GM12878 (cell line): Measurements from ENCODE around the gene ACOT13. TPM values are rescaled to one million over a fixed set of nuclear protein-coding genes. Genes with fewer than 3 reads are reported as not detected.

Experiments used
- ATAC-seq: fragments of 200-7000 bp; cut with Tn5 transposase; 3 replicates; pipeline ENCODE4 v1.9.1; 2020; ENCODE audit warnings: mild to moderate bottlenecking, moderate library complexity
- BruUV-seq: library from RNA; stranded (reverse); fragments of 400-500 nt; replicated peaks from 2 replicates; lab custom pipeline; 2021; lab: Mats Ljungman, UMichigan
- CTCF ChIA-PET: fragments of 300-600 bp; sonication (Branson Sonifier 250); formaldehyde crosslinking; extraction: SDS; loops from one replicate; lab custom pipeline; 2021; ENCODE audit warnings: inconsistent platforms; lab: Yijun Ruan, JAX
- POLR2A ChIA-PET: fragments of 350-600 bp; formaldehyde crosslinking; extraction: SDS; loops from one replicate; lab custom pipeline; 2021; ENCODE audit warnings: inconsistent platforms; lab: Charles Lee
- RAD21 ChIA-PET: fragments of 300-600 bp; sonication (Branson Sonifier 250); formaldehyde crosslinking; loops from one replicate; lab custom pipeline; 2023; ENCODE audit warnings: antibody characterized with exemption; ENCODE audit not compliant: unreplicated experiment; lab: Charles Lee
- SMC1A ChIA-PET: fragments of 300-600 bp; sonication (Branson Sonifier 250); formaldehyde crosslinking; loops from one replicate; lab custom pipeline; 2023; ENCODE audit not compliant: unreplicated experiment, uncharacterized antibody; lab: Charles Lee
- DNase-seq: peaks from one replicate; pipeline ENCODE4 v3.0.0-alpha.2; 2011; ENCODE audit warnings: low read depth, low spot score
- FAIRE-seq: peaks from 3 replicates; lab custom pipeline; 2011; peaks lifted over from hg19 to GRCh38; lab: Jason Lieb, UNC
- H2AFZ ChIP-seq: 2 replicates; pipeline ENCODE4 v1.6.0; 2011; ENCODE audit warnings: low read depth, low read length, control low read depth; ENCODE audit not compliant: control insufficient read depth
- H3K27ac ChIP-seq: 2 replicates; pipeline ENCODE4 v1.5.1; 2011; ENCODE audit warnings: control low read depth; ENCODE audit not compliant: control insufficient read depth, insufficient read depth
- H3K27me3 ChIP-seq, 2 experiments: replicated peaks in 1 of 2; 2 replicates each; pipeline versions ENCODE4 v1.6.0 to v1.6.1; 2011; ENCODE audit warnings: low read length in 1 of 2; ENCODE audit not compliant: control insufficient read depth in 2 of 2, insufficient read depth in 2 of 2
- H3K36me3 ChIP-seq, 2 experiments: 2 replicates each; pipeline ENCODE4 v1.5.1; 2011; ENCODE audit warnings: low read length in 1 of 2; ENCODE audit not compliant: control insufficient read depth in 2 of 2, insufficient read depth in 2 of 2
- H3K4me1 ChIP-seq: 2 replicates; pipeline ENCODE4 v1.6.1; 2011; ENCODE audit warnings: mild to moderate bottlenecking, low read length, moderate library complexity, mixed read lengths; ENCODE audit not compliant: control insufficient read depth, insufficient read depth
- H3K4me2 ChIP-seq: 2 replicates; pipeline ENCODE4 v1.6.0; 2011; ENCODE audit warnings: control low read depth; ENCODE audit not compliant: control insufficient read depth, insufficient read depth
- H3K4me3 ChIP-seq: fragments of 200-600 bp; sonication (generic); 2 replicates; pipeline ENCODE4 v1.5.1; 2016
- H3K79me2 ChIP-seq: 2 replicates; pipeline ENCODE4 v1.6.0; 2011; ENCODE audit warnings: low read length; ENCODE audit not compliant: control insufficient read depth, insufficient read depth
- H3K9ac ChIP-seq: 2 replicates; pipeline ENCODE4 v1.8.0; 2011; ENCODE audit warnings: low read length, control low read depth, mixed read lengths; ENCODE audit not compliant: control insufficient read depth, insufficient read depth
- H3K9me3 ChIP-seq: replicated peaks from 3 replicates; pipeline ENCODE4 v1.5.1; 2011; ENCODE audit warnings: mild to moderate bottlenecking, low read length; ENCODE audit not compliant: control insufficient read depth, insufficient read depth
- H4K20me1 ChIP-seq: 2 replicates; pipeline ENCODE4 v1.6.0; 2011; ENCODE audit not compliant: control insufficient read depth, insufficient read depth
- CBX5 ChIP-seq: sonication (generic); IDR thresholded peaks from 2 replicates; pipeline ENCODE4 v1.6.1; 2016; ENCODE audit warnings: low read depth, moderate library complexity, mild to moderate bottlenecking, inconsistent platforms
- MXI1 ChIP-seq: fragments of 150-350 bp; IDR thresholded peaks from 2 replicates; pipeline ENCODE4 v1.6.1; 2011; ENCODE audit warnings: low read depth, mild to moderate bottlenecking, inconsistent platforms, low read length, improper control_type of control experiment
- SREBF2 ChIP-seq: IDR thresholded peaks from 2 replicates; pipeline ENCODE4 v1.6.1; 2012; ENCODE audit warnings: mild to moderate bottlenecking, low read length
- USF2 ChIP-seq: IDR thresholded peaks from 2 replicates; pipeline ENCODE4 v1.6.1; 2011; ENCODE audit warnings: low read depth, low read length, improper control_type of control experiment, borderline replicate concordance
- in situ Hi-C: fragments of 300-500 bp; cut with MboI; formaldehyde crosslinking; loops from 9 replicates; pipeline ENCODE4 v1.14.3; 2018; ENCODE audit warnings: mixed read lengths
- intact Hi-C: fragments of 100-400 bp; cut with micrococcal nuclease; formaldehyde crosslinking; loops from one replicate; pipeline ENCODE4 v1.14.2; 2022; ENCODE audit not compliant: unreplicated experiment
- polyA plus RNA-seq, 11 experiments: library from polyadenylated mRNA; depleted of rRNA in 4 of 11; unstranded in 6 of 11; stranded (reverse) in 5 of 11; fragments of >200 nt; fragmentation: Nextera tagmentation in 4 of 11; fragmentation: Illumina TruSeq in 1 of 11; extraction: Ambion mirVana in 4 of 11; extraction: Trizol in 1 of 11; gene quantifications; 1 replicate in 1 of 11; 2 replicates in 10 of 11; pipeline versions ENCODE4 v1.2.1 to v1.2.3, GENCODE V29; 2011 to 2016; ENCODE audit warnings: inconsistent platforms in 2 of 11, missing spikeins in 2 of 11, low read depth in 1 of 11
- total RNA-seq, 4 experiments: library from RNA; depleted of rRNA in 3 of 4; stranded (reverse); fragments of >200 nt in 3 of 4; fragmentation: Illumina TruSeq in 1 of 4; extraction: Trizol in 1 of 4; gene quantifications; 2 replicates each; pipeline versions ENCODE4 v1.2.1 to v1.2.3, GENCODE V29; 2013 to 2021
- TF ChIP-seq, protein P1 (sequence below): IDR thresholded peaks from 2 replicates; pipeline ENCODE4 v1.6.1; 2012; ENCODE audit warnings: mild to moderate bottlenecking, low read depth, low read length

Gene ACOT13
- total and polyA plus RNA-seq, 10 of the 15 experiments (the other 5 are each of a cell fraction or from before 2014, with no cell fraction given): 6.0 to 60.6 (median 36.6) TPM

GRCh38 chr6:24636681-24637080, 30.2 kb upstream of the ACOT13 start:
- no TSS peak for BruUV-seq
- SMC1A ChIA-PET: interaction anchor here (1.2 to 1.3 kb wide), 2 partner anchors 14 to 18 kb away, joined by 3 to 4 read pairs; no protein-coding TSS in a partner anchor
- FAIRE-seq: no peak

More at GRCh38 chr6:24636681-24637080, 30.2 kb upstream of the ACOT13 start:
- ATAC-seq: no peak
- no peak for TF ChIP-seq MXI1
- no peak for TF ChIP-seq CBX5
- no peak for TF ChIP-seq SREBF2
- TF ChIP-seq, protein P1, sequence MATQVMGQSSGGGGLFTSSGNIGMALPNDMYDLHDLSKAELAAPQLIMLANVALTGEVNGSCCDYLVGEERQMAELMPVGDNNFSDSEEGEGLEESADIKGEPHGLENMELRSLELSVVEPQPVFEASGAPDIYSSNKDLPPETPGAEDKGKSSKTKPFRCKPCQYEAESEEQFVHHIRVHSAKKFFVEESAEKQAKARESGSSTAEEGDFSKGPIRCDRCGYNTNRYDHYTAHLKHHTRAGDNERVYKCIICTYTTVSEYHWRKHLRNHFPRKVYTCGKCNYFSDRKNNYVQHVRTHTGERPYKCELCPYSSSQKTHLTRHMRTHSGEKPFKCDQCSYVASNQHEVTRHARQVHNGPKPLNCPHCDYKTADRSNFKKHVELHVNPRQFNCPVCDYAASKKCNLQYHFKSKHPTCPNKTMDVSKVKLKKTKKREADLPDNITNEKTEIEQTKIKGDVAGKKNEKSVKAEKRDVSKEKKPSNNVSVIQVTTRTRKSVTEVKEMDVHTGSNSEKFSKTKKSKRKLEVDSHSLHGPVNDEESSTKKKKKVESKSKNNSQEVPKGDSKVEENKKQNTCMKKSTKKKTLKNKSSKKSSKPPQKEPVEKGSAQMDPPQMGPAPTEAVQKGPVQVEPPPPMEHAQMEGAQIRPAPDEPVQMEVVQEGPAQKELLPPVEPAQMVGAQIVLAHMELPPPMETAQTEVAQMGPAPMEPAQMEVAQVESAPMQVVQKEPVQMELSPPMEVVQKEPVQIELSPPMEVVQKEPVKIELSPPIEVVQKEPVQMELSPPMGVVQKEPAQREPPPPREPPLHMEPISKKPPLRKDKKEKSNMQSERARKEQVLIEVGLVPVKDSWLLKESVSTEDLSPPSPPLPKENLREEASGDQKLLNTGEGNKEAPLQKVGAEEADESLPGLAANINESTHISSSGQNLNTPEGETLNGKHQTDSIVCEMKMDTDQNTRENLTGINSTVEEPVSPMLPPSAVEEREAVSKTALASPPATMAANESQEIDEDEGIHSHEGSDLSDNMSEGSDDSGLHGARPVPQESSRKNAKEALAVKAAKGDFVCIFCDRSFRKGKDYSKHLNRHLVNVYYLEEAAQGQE: no peak
- TF ChIP-seq USF2: no peak
- TF ChIP-seq, all 136 proteins: peak for 0
- Histone ChIP-seq H2AFZ (no peak overlapping the region), H3K9me3 (no peaks in the 10 kb centered on the region; the same call in 2 of the 3 replicates), H3K4me3 (no peak overlapping the region), H4K20me1 (no peaks in the 10 kb centered on the region), H3K9ac (no peak overlapping the region), H3K4me2 (no peak overlapping the region), H3K79me2 (no peaks in the 10 kb centered on the region), H3K27ac (no peak overlapping the region), H3K36me3 (no peaks in the 10 kb centered on the region), H3K4me1 (no peaks in the 10 kb centered on the region), H3K27me3 (0 out of 4 replicates have a peak, but pooled peaks cover 0 to 4% of the 10 kb centered on the region in 2 experiments)
- RAD21 ChIA-PET: no interaction called here
- DNase-seq: no peak
- POLR2A ChIA-PET: interaction anchor here (1.2 kb wide), 1 partner anchor 15 kb away, joined by 3 read pairs; no protein-coding TSS in a partner anchor
- intact Hi-C loops: no loop called here
- in situ Hi-C loops: no loop called here
- CTCF ChIA-PET: interaction anchor here (0.8 kb wide), 1 partner anchor 22 kb away, joined by 4 read pairs; no protein-coding TSS in a partner anchor
